ENCODE measurements around the gene HSPE1. TPM values are rescaled to one million over a fixed set of nuclear protein-coding genes. Genes with fewer than 3 reads are reported as not detected.
A peak's percentile ranks its signal among the peaks of the same experiment; 100 is the strongest.

Gene HSPE1
- polyA plus RNA-seq, 3 donors from 2014 or later = 60.2 to 96.7 (median 93.7) TPM

DNA sequence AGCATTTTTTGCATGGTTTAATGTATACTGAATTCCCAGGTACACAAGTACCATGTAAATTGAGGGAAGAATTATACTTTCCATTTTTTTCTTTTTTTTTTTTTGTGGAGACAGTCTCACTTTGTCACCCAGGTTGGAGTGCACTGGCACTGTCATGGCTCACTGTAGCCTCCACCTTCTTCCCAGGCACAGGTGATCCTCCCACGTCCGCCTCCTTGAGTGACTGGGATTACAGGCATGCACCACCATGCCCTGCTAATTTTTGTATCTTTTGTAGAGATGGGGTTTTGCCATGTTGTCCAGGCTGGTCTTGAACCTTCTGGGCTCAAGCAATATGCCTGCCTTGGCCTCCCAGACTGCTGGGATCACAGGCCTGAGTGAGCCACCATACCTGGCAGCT, 3.8 kb downstream of the HSPE1 start:
- no peaks in the 10 kb centered on the region for H3K9me3 Mint-ChIP-seq
- peaks cover 4 to 12% (median 10%) of the 10 kb centered on the region in 3 donors for H3K27me3 Mint-ChIP-seq (ENCODE audit: low read depth in 3 of 3)
- peak overlapping the region in 3 of 6 donors; percentile 12 to 75 (median 37) for H3K27ac Mint-ChIP-seq
- no peak for DNase-seq
- no peak overlapping the region for H3K4me3 Mint-ChIP-seq
- peaks cover 0 to 4% (median 2%) of the 10 kb centered on the region in 3 donors for H3K36me3 Mint-ChIP-seq
- H3K4me1 Mint-ChIP-seq = peaks cover 27 to 28% of the 10 kb centered on the region in 2 donors

DNA sequence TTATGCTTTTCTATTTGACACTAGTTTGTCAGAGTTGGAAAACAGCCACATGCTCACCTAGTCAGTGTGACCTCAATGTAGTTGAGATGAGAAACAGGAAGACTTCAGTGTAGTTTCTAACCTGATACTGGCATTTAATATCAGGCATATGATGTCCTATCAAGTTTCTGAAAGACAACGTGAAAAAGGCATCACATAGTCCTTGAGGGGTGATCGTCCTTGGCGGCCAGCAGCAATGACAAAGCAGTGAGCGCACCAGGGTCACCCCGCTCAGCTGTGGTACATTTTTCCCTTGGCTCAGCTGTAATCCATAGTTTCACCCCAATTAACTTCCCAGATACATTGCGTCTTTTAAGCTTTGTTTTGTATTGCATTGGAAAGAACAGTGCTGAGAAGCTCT, 4.3 kb downstream of the HSPE1 start:
- Mint-ChIP-seq H3K4me3 (no peak overlapping the region), H3K9me3 (no peaks in the 10 kb centered on the region), H3K27ac (peak overlapping the region in 3 of 6 donors; percentile 34 to 75 (median 37)), H3K36me3 (peaks cover 0 to 4% (median 2%) of the 10 kb centered on the region in 3 donors), H3K27me3 (ENCODE audit: low read depth in 3 of 3) (peaks cover 4 to 9% (median 7%) of the 10 kb centered on the region in 3 donors), H3K4me1 (peaks cover 24 to 26% of the 10 kb centered on the region in 2 donors)
- DNase-seq = no peak

DNA sequence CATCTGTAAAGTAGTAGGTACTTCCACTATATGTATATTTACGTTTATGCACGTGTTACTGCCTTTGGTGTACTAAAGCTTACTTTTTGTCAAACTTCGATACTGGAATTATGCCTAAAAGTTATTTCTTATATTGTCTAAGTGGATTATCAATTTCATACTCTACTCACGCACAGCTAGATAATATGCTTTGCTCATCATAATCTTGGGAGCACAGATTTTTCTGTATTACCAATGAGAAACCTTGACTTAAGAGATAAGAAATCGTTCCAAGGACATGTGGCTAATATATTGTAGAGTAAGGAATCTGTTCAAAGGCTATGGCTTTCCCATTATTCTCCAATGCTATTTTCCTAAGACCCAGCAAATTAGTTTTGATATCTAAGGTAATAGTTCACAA, 6.5 kb downstream of the HSPE1 start:
- Mint-ChIP-seq H3K36me3 (peaks cover 0 to 4% (median 2%) of the 10 kb centered on the region in 3 donors), H3K4me1 (peaks cover 10 to 12% of the 10 kb centered on the region in 2 donors), H3K9me3 (no peaks in the 10 kb centered on the region), H3K4me3 (no peak overlapping the region), H3K27me3 (ENCODE audit: low read depth in 3 of 3) (no peaks in the 10 kb centered on the region), H3K27ac (peak overlapping the region in 1 of 6 donors; percentile 10)
- DNase-seq = no peak

DNA sequence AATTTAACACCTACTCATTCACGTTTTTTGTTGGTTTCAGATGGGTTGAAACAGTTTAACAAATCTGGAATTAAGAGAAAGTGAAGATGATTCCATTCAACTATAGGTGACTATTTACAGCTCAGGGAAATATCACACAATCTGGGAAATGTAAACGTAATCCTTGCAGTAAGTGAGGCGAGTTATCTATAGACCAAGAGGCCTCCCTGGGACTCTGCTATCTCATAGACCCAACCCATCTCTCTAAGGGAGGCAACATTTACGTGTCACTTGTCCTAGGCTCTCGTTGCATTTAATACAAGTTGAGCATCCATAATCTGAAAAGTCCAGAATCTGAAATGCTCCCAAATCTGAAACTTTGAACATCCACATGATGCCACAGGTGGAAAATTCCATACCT, 13.7 kb downstream of the HSPE1 start:
- Mint-ChIP-seq H3K9me3 (no peaks in the 10 kb centered on the region), H3K4me3 (no peak overlapping the region), H3K27me3 (ENCODE audit: low read depth in 3 of 3) (peaks cover 7 to 19% (median 16%) of the 10 kb centered on the region in 3 donors), H3K27ac (peak overlapping the region; percentile 24 to 99 (median 97)), H3K4me1 (peaks cover 33 to 37% of the 10 kb centered on the region in 2 donors), H3K36me3 (no peaks in the 10 kb centered on the region)
- DNase-seq = no peak

DNA sequence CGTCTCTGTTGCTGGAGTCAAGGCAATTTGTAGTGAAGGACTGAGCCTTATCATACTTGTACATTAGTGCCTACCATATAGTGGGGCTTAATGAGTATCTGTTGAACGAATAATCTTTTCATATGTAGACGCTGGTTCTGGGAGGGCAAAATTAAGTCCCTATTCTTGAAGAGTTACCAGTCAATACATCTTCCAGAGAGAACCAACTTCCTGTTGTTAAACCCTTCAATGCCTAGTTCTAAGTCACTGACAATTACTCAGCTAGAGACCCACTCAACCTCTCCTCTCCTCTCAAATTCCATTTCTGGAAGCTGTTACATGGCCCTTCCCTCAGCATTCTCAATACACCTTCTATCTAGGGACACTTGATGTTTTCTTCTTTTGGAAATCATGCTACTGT, 14.6 kb downstream of the HSPE1 start:
- no peak for DNase-seq
- Mint-ChIP-seq H3K4me3 (peak overlapping the region; percentile 92 to 100 (median 98)), H3K36me3 (no peaks in the 10 kb centered on the region), H3K27ac (peak overlapping the region; percentile 95 to 99 (median 97)), H3K27me3 (ENCODE audit: low read depth in 3 of 3) (peaks cover 7 to 19% (median 16%) of the 10 kb centered on the region in 3 donors), H3K9me3 (no peaks in the 10 kb centered on the region), H3K4me1 (peaks cover 42 to 44% of the 10 kb centered on the region in 2 donors)

DNA sequence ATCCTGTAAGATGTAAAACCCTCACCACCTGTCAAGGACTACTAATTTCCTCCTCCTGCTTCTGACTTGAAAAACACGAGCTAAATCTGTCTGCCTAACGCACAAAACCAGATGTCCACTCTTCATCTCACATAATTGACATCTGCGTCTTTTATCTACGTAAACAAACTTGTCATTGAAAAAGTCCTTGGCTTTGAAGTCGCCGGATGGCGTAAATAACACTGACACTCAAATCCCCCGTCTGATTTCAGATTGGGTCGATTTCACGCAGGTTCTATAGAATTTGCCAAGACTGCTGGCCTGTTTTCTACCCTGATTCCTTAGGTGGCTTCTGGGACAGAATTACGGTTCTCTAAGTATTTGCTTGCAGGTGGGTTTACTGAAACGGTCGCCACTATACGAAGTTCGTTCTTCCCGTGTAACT, 15.1 kb downstream of the HSPE1 start:
- Mint-ChIP-seq H3K27ac (peak overlapping the region; percentile 95 to 99 (median 97)), H3K27me3 (ENCODE audit: low read depth in 3 of 3) (peaks cover 7 to 19% (median 16%) of the 10 kb centered on the region in 3 donors), H3K9me3 (no peaks in the 10 kb centered on the region), H3K4me1 (peaks cover 46% of the 10 kb centered on the region in 2 donors), H3K36me3 (peaks cover 0 to under 1% (median 0%) of the 10 kb centered on the region in 3 donors), H3K4me3 (peak overlapping the region; percentile 92 to 100 (median 98))
- peak in 2 of 3 donors; percentile 75 for DNase-seq

DNA sequence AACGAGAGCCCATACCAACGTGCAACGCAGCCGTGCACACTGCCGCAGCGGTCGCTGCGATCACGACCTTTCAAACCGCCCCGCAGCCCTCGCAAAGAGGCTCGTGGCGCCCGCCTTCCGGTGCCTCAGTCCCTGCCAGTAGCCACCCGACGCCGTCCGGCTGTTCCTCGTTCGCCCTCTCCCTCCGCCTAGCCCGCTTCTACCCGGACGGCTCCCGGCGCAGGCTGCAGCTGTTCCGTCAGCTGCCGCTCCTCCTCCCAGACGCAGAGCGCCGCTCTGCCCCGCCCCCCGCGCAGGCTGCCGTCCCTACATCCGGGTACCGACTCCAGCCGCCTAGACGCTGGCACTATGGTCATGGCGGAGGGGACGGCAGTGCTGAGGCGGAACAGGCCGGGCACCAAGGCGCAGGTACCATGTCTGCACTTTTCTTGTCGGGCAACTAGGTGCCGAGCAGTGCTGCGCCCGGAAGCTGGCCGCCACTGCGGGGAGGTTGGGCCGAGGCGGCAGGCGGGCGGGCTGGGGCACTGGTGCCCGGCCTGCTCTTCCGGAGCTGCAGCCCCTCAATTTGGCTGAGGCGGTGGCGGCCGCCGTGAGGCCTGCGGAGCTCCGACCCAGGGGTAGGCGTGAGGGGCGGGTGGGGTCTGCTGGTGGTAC, 15.7 kb downstream of the HSPE1 start, which contains the start of gene MOB4:
TSS of gene MOB4 (plus strand) at position 328 of the 654 bp plus-strand sequence. CDS start at position 349, 21 bp downstream.
- Mint-ChIP-seq H3K9me3 (peaks cover 0 to 1% (median under 1%) of the 10 kb centered on the region in 6 donors), H3K4me1 (peaks cover 49 to 52% of the 10 kb centered on the region in 2 donors), H3K27me3 (ENCODE audit: low read depth in 3 of 3) (peaks cover 7 to 19% (median 16%) of the 10 kb centered on the region in 3 donors), H3K36me3 (peaks cover 1 to 6% (median 5%) of the 10 kb centered on the region in 3 donors), H3K27ac (peak within 1 kb of the TSS; percentile 95 to 100 (median 97)), H3K4me3 (peak within 1 kb of the TSS; percentile 92 to 100 (median 98))
- peak; percentile 96 to 97 (median 97) for DNase-seq

DNA sequence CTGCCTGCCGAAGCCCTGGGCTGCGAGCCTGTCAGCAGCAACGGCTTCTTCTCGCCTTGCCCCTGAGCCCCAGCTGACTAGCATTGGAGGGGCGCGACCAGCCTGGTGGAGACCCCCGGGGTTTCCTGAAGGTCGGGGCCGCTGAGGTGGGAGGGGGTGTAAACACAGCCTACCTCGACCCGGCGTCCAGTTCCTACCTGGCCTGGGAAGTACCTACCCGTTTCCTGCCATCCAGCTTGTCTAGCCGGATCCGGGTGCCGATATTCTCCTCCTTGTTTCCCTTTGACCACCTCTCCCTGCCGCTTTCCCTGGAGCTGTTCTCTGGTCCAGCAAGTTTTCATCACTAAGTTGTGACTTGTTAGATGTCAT, 16.2 kb downstream of the HSPE1 start:
- no peak for DNase-seq
- H3K27ac Mint-ChIP-seq = peak overlapping the region; percentile 95 to 100 (median 97)
- H3K36me3 Mint-ChIP-seq = peaks cover 6 to 11% (median 9%) of the 10 kb centered on the region in 3 donors
- H3K4me3 Mint-ChIP-seq = peak overlapping the region; percentile 92 to 100 (median 98)
- peaks cover 0 to 5% (median 1%) of the 10 kb centered on the region in 6 donors for H3K9me3 Mint-ChIP-seq
- peaks cover 53 to 57% of the 10 kb centered on the region in 2 donors for H3K4me1 Mint-ChIP-seq
- peaks cover 7 to 19% (median 16%) of the 10 kb centered on the region in 3 donors for H3K27me3 Mint-ChIP-seq (ENCODE audit: low read depth in 3 of 3)

DNA sequence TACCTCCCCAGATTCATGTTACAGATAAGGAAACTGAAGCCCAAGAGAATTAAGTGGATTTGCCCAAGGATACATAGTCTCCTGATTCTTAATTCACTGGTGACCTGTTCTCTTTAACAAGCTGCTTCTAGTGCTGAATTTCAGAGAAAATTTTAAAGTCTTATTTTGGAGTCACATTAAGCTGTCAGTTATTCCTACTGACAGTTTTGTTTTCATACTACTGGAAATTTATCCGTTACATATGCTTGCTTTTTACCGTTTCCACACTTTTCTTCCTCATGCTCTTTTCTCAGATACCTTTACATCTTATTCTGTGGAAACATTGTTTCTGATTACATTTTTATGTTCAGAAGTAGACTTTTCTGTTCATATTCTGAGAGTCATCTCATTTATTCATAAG, 17.0 kb downstream of the HSPE1 start:
- H3K9me3 Mint-ChIP-seq = peaks cover 0 to 5% (median 1%) of the 10 kb centered on the region in 6 donors
- peaks cover 6 to 16% (median 9%) of the 10 kb centered on the region in 3 donors for H3K36me3 Mint-ChIP-seq
- peak overlapping the region; percentile 92 to 100 (median 98) for H3K4me3 Mint-ChIP-seq
- DNase-seq = no peak
- H3K27ac Mint-ChIP-seq = peak overlapping the region; percentile 95 to 100 (median 97)
- peaks cover 7 to 19% (median 16%) of the 10 kb centered on the region in 3 donors for H3K27me3 Mint-ChIP-seq (ENCODE audit: low read depth in 3 of 3)
- H3K4me1 Mint-ChIP-seq = peaks cover 56 to 63% of the 10 kb centered on the region in 2 donors

DNA sequence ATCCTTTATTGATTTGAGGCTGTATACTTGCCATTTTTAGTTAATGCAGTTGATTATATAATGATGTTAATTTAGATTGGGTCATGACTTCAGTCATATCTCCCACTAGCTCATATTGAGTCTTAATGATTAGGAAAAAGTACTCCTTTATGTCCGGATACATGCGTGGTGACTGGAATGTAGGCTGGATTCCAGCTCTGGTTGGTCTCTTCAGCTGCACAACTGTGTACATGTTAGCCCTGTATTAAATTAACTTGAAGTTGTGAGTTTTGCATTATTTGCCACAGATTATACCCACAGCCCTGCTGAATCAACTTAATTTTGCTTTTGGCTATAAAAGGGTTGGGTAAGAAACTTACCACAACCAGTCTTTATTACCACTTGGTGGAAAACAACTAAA, 38.2 kb downstream of the HSPE1 start:
- H3K27ac Mint-ChIP-seq = peak overlapping the region in 4 of 6 donors; percentile 4 to 78 (median 17)
- H3K4me3 Mint-ChIP-seq = no peak overlapping the region
- no peak for DNase-seq
- H3K4me1 Mint-ChIP-seq = peaks cover 40 to 70% of the 10 kb centered on the region in 2 donors
- H3K27me3 Mint-ChIP-seq (ENCODE audit: low read depth in 3 of 3) = peaks cover 0 to 1% (median 0%) of the 10 kb centered on the region in 3 donors
- H3K36me3 Mint-ChIP-seq = peaks cover 10 to 40% (median 13%) of the 10 kb centered on the region in 3 donors
- no peaks in the 10 kb centered on the region for H3K9me3 Mint-ChIP-seq

DNA sequence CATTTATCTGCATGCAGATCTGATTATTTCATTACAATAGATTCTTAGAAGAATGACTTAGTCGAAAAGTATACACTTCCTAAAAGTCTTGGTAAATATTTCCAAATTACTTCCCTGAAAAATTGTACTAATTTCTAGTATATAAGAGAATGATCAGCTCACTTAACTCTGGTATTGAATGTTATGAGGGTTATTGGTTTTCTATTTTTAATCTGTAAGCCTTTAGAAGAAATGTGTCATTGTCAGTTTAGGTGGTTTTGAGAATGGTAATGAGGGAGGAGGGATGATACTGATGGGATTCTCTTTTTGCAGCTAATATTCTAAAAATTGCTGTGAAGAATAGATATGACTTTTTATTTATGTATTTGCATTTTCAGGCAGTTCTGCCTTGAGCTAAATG, 39.6 kb downstream of the HSPE1 start:
- no peak overlapping the region for H3K4me3 Mint-ChIP-seq
- no peaks in the 10 kb centered on the region for H3K9me3 Mint-ChIP-seq
- H3K36me3 Mint-ChIP-seq = peaks cover 11 to 41% (median 13%) of the 10 kb centered on the region in 3 donors
- H3K4me1 Mint-ChIP-seq = peaks cover 28 to 57% of the 10 kb centered on the region in 2 donors
- peak overlapping the region in 3 of 6 donors; percentile 13 to 45 (median 24) for H3K27ac Mint-ChIP-seq
- no peak for DNase-seq
- peaks cover 0 to 1% (median 0%) of the 10 kb centered on the region in 3 donors for H3K27me3 Mint-ChIP-seq (ENCODE audit: low read depth in 3 of 3)

DNA sequence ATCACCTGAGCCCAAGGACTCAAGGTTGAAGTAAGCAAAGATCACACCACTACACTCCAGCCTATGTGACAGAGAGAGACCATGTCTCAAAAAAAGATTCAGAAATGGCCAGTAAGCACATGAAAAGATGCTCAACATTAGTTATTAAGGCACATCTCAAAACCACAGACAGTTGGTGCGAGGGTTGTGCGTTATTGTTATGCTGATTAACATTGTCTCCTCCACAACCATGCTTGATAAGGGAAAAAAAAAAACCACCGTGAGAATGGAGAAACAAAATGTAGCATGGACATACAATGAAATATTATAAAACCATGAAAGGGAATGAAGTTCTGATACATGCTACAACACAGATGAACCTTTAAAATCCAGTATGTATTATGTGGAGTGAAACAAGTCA, 43.0 kb downstream of the HSPE1 start:
- peaks cover 14 to 54% of the 10 kb centered on the region in 2 donors for H3K4me1 Mint-ChIP-seq
- peak overlapping the region in 1 of 6 donors; percentile 43 for H3K27ac Mint-ChIP-seq
- H3K4me3 Mint-ChIP-seq = no peak overlapping the region
- no peaks in the 10 kb centered on the region for H3K27me3 Mint-ChIP-seq (ENCODE audit: low read depth in 3 of 3)
- peaks cover 3 to 34% (median 9%) of the 10 kb centered on the region in 3 donors for H3K36me3 Mint-ChIP-seq
- no peaks in the 10 kb centered on the region for H3K9me3 Mint-ChIP-seq
- no peak for DNase-seq

DNA sequence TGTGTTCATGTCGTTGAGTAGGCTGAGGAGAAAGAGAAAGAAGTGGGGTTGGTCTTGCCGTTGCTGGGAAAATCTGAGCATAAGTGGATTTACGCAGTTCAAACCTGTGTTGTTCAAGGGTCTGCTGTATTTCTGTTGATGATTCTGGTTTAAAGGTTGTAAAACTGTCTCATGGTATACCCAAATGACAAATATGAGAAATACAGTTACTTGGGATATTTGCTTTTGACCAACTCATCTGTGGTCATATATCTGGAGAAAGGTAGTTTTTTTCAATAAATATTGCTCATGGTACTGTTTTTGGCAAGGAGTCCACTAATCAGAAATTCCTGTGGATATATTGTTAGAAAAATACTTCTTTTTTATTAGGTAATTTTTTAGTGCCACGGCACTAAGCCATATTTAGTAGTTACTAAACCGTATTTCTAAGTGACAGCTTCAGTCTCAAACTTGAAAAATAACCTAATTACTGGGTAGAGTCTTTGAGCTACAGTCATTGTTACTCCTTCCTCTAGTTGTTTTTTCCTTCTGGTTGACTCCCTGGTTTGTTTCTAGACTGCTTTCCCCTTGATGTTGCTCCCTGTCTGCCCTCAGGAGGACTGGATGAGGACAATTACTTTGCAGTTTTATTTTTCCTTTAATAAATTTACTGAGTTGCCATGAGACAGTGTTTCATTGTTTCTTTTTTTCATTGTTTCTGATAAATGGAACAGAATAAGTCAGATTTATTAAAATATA, 47.2 kb downstream of the HSPE1 start:
- H3K4me3 Mint-ChIP-seq = no peak overlapping the region
- peaks cover 2 to 21% (median 8%) of the 10 kb centered on the region in 3 donors for H3K36me3 Mint-ChIP-seq
- H3K9me3 Mint-ChIP-seq = no peaks in the 10 kb centered on the region
- H3K27ac Mint-ChIP-seq = peak overlapping the region in 3 of 6 donors; percentile 27 to 55 (median 29)
- peaks cover 4 to 31% of the 10 kb centered on the region in 2 donors for H3K4me1 Mint-ChIP-seq
- no peak for DNase-seq
- no peaks in the 10 kb centered on the region for H3K27me3 Mint-ChIP-seq (ENCODE audit: low read depth in 3 of 3)
